HCT116 (cell line): ENCODE results near the gene OR52B2. TPM values are rescaled to one million over a fixed set of nuclear protein-coding genes. Genes with fewer than 3 reads are reported as not detected.

Experiments
- ATAC-seq: fragments of 200-7000 bp; cut with Tn5 transposase; 2 replicates; pipeline ENCODE4 v1.9.1; 2020; ENCODE audit warnings: mild to moderate bottlenecking, moderate library complexity
- BruUV-seq: library from RNA; stranded (reverse); fragments of 400-500 nt; replicated peaks from 2 replicates; lab custom pipeline; 2021; lab: Mats Ljungman, UMichigan
- CTCF ChIA-PET: fragments of 300-600 bp; sonication (Branson Sonifier 250); formaldehyde crosslinking; loops from one replicate; lab custom pipeline; 2021; ENCODE audit warnings: antibody characterized with exemption; lab: Charles Lee
- POLR2A ChIA-PET: fragments of 300-600, 350-600 bp; sonication (Branson Sonifier 250); formaldehyde crosslinking; loops from one replicate; lab custom pipeline; 2021; ENCODE audit warnings: antibody characterized with exemption; lab: Charles Lee
- RAD21 ChIA-PET, 2 experiments: fragments of 300-600 bp; sonication (Branson Sonifier 250); formaldehyde crosslinking; loops; one replicate each; lab custom pipeline; 2023; ENCODE audit warnings: low total read pairs in 2 of 2; ENCODE audit not compliant: uncharacterized antibody in 2 of 2, unreplicated experiment in 2 of 2, low non-redundant PET in 1 of 2; lab: Charles Lee
- DNase-seq: peaks from one replicate; pipeline ENCODE4 v3.0.0-alpha.2; 2010; ENCODE audit warnings: low read depth, low spot score
- H2AFZ ChIP-seq: fragments of 200-600 bp; shearing (Covaris generic), sonication (generic); 2 replicates; pipeline ENCODE4 v1.6.1; 2017; ENCODE audit warnings: low read depth, mixed run types, mixed read lengths, antibody characterized with exemption, low read length; ENCODE audit not compliant: poor library complexity, severe bottlenecking
- H3K27ac ChIP-seq: 2 replicates; pipeline ENCODE4 v1.5.1; 2012; ENCODE audit warnings: low read depth, low read length
- H3K27me3 ChIP-seq: fragments of 200-600 bp; sonication (generic); 2 replicates; pipeline ENCODE4 v1.6.1; 2016; ENCODE audit warnings: mixed run types, low read length, mixed read lengths; ENCODE audit not compliant: insufficient read depth
- H3K36me3 ChIP-seq, 2 experiments: fragments of 200-500 bp in 1 of 2; fragments of 200-600 bp in 1 of 2; sonication (Bioruptor generic) in 1 of 2; sonication (generic) in 1 of 2; 2 replicates each; pipeline versions ENCODE4 v1.5.1 to v1.6.1; 2014 to 2016; ENCODE audit warnings: low read length in 2 of 2, inconsistent platforms in 1 of 2, mixed read lengths in 1 of 2, mixed run types in 1 of 2; ENCODE audit not compliant: insufficient read depth in 2 of 2, control insufficient read depth in 1 of 2
- H3K4me1 ChIP-seq, 2 experiments: fragments of 200-600 bp in 1 of 2; sonication (generic) in 1 of 2; 2 replicates each; pipeline versions ENCODE4 v1.5.1 to v1.6.1; 2012 to 2017; ENCODE audit warnings: low read length in 2 of 2, inconsistent platforms in 1 of 2, mild to moderate bottlenecking in 1 of 2, mixed read lengths in 1 of 2, mixed run types in 1 of 2, moderate library complexity in 1 of 2; ENCODE audit not compliant: insufficient read depth in 2 of 2, control insufficient read depth in 1 of 2
- H3K4me2 ChIP-seq: fragments of 200-600 bp; sonication (generic); 2 replicates; pipeline ENCODE4 v1.6.1; 2017; ENCODE audit warnings: mixed run types, low read length, mixed read lengths
- H3K4me3 ChIP-seq, 2 experiments: fragments of 200-600 bp in 1 of 2; sonication (generic) in 1 of 2; replicated peaks in 1 of 2; 2 replicates each; pipeline ENCODE4 v1.5.1; 2011 to 2016; ENCODE audit warnings: low read length in 2 of 2, control low read depth in 1 of 2, low read depth in 1 of 2, mild to moderate bottlenecking in 1 of 2, mixed read lengths in 1 of 2, mixed run types in 1 of 2
- H3K79me2 ChIP-seq: fragments of 200-600 bp; sonication (generic); 2 replicates; pipeline ENCODE4 v1.6.1; 2017; ENCODE audit warnings: mild to moderate bottlenecking, mixed run types, low read length, moderate library complexity, mixed read lengths; ENCODE audit not compliant: insufficient read depth
- H3K9ac ChIP-seq: fragments of 200-600 bp; sonication (generic); 2 replicates; pipeline ENCODE4 v1.6.1; 2016; ENCODE audit warnings: low read length, mixed read lengths
- H3K9me2 ChIP-seq: fragments of 200-600 bp; sonication (generic), shearing (Covaris generic); 2 replicates; pipeline ENCODE4 v1.6.1; 2017; ENCODE audit warnings: mixed run types, mild to moderate bottlenecking, moderate library complexity; ENCODE audit not compliant: insufficient read depth
- H3K9me3 ChIP-seq, 2 experiments: fragments of 200-500 bp in 1 of 2; fragments of 200-600 bp in 1 of 2; sonication (Bioruptor generic) in 1 of 2; sonication (generic) in 1 of 2; 2 replicates each; pipeline ENCODE4 v1.6.1; 2014 to 2017; ENCODE audit warnings: low read length in 2 of 2, mixed read lengths in 2 of 2, inconsistent platforms in 1 of 2, low read depth in 1 of 2, mild to moderate bottlenecking in 1 of 2, mixed run types in 1 of 2, moderate library complexity in 1 of 2; ENCODE audit not compliant: control insufficient read depth in 1 of 2, insufficient read depth in 1 of 2
- H4K20me1 ChIP-seq: fragments of 200-600 bp; sonication (generic), shearing (Covaris generic); 2 replicates; pipeline ENCODE4 v1.6.1; 2017; ENCODE audit warnings: mixed run types, mild to moderate bottlenecking, moderate library complexity; ENCODE audit not compliant: insufficient read depth
- ATF3 ChIP-seq: IDR thresholded peaks from 2 replicates; pipeline ENCODE4 v1.6.1; 2012
- CBX3 ChIP-seq: IDR thresholded peaks from 2 replicates; pipeline ENCODE4 v1.6.1; 2012; ENCODE audit warnings: low read depth
- EGR1 ChIP-seq: IDR thresholded peaks from 2 replicates; pipeline ENCODE4 v1.6.1; 2012; ENCODE audit warnings: low read depth
- ELF1 ChIP-seq: IDR thresholded peaks from 2 replicates; pipeline ENCODE4 v1.6.1; 2012; ENCODE audit warnings: low read depth, borderline replicate concordance
- EZH2 ChIP-seq: fragments of 200-600 bp; sonication (generic); IDR thresholded peaks from 2 replicates; pipeline ENCODE4 v1.6.1; 2017; ENCODE audit warnings: antibody characterized with exemption, mixed run types
- EZH2phosphoT487 ChIP-seq: fragments of 200-600 bp; IDR thresholded peaks from 2 replicates; pipeline ENCODE4 v1.6.1; 2018; ENCODE audit warnings: antibody characterized with exemption, borderline replicate concordance
- FOSL1 ChIP-seq: IDR thresholded peaks from 2 replicates; pipeline ENCODE4 v1.6.1; 2012; ENCODE audit warnings: low read depth
- POLR2AphosphoS5 ChIP-seq: IDR thresholded peaks from 2 replicates; pipeline ENCODE4 v1.6.1; 2011; ENCODE audit warnings: mild to moderate bottlenecking, low read depth, low read length, moderate library complexity
- RAD21 ChIP-seq: IDR thresholded peaks from 2 replicates; pipeline ENCODE4 v1.6.1; 2012; ENCODE audit warnings: low read depth, mild to moderate bottlenecking
- SIN3A ChIP-seq: IDR thresholded peaks from 2 replicates; pipeline ENCODE4 v1.6.1; 2012; ENCODE audit warnings: low read depth
- SP1 ChIP-seq: IDR thresholded peaks from 2 replicates; pipeline ENCODE4 v1.6.1; 2012; ENCODE audit warnings: low read depth
- SRF ChIP-seq: IDR thresholded peaks from 2 replicates; pipeline ENCODE4 v1.6.1; 2012; ENCODE audit warnings: low read depth
- TCF7L2 ChIP-seq: IDR thresholded peaks from 2 replicates; pipeline ENCODE4 v1.7.0; 2011; ENCODE audit warnings: borderline replicate concordance, inconsistent platforms; ENCODE audit not compliant: insufficient read depth, insufficient read length; ENCODE audit errors: extremely low read depth
- YY1 ChIP-seq: IDR thresholded peaks from 2 replicates; pipeline ENCODE4 v1.6.1; 2011; ENCODE audit warnings: low read length, low read depth, moderate library complexity, mild to moderate bottlenecking; ENCODE audit not compliant: insufficient replicate concordance; ENCODE audit errors: extremely low read depth
- ZFX ChIP-seq: fragments of 450-650 bp; IDR thresholded peaks from 2 replicates; pipeline ENCODE4 v1.6.1; 2017
- ZNF274 ChIP-seq: fragments of 200-500 bp; sonication (Bioruptor generic); IDR thresholded peaks from 2 replicates; pipeline ENCODE4 v1.6.1; 2014; ENCODE audit warnings: mild to moderate bottlenecking, low read depth, low read length, inconsistent platforms
- intact Hi-C: fragments of 100-400 bp; cut with micrococcal nuclease; formaldehyde crosslinking; loops from 2 replicates; pipeline ENCODE4 v1.10.0; 2022
- total RNA-seq: library from RNA; stranded (reverse); gene quantifications from one replicate; pipeline ENCODE4 v1.2.1, GENCODE V29; 2021; ENCODE audit not compliant: unreplicated experiment
- TF ChIP-seq, protein P1 (sequence below): IDR thresholded peaks from 2 replicates; pipeline ENCODE4 v1.6.1; 2012
- TF ChIP-seq, protein P2 (sequence below), 3 experiments: fragments of 200-600 bp in 1 of 3; sonication (generic) in 1 of 3; IDR thresholded peaks in 2 of 3; conservative IDR thresholded peaks in 1 of 3; 2 replicates each; pipeline ENCODE4 v1.5.1; 2012 to 2017; ENCODE audit warnings: low read depth in 2 of 3, low read length in 2 of 3, antibody characterized with exemption in 1 of 3, borderline replicate concordance in 1 of 3, control low read depth in 1 of 3, mild to moderate bottlenecking in 1 of 3, mixed read lengths in 1 of 3, mixed run types in 1 of 3, moderate library complexity in 1 of 3; ENCODE audit not compliant: insufficient read depth in 1 of 3

The OR52B2 gene
- total RNA-seq, 1 experiment from 2014 or later = not detected

DNA sequence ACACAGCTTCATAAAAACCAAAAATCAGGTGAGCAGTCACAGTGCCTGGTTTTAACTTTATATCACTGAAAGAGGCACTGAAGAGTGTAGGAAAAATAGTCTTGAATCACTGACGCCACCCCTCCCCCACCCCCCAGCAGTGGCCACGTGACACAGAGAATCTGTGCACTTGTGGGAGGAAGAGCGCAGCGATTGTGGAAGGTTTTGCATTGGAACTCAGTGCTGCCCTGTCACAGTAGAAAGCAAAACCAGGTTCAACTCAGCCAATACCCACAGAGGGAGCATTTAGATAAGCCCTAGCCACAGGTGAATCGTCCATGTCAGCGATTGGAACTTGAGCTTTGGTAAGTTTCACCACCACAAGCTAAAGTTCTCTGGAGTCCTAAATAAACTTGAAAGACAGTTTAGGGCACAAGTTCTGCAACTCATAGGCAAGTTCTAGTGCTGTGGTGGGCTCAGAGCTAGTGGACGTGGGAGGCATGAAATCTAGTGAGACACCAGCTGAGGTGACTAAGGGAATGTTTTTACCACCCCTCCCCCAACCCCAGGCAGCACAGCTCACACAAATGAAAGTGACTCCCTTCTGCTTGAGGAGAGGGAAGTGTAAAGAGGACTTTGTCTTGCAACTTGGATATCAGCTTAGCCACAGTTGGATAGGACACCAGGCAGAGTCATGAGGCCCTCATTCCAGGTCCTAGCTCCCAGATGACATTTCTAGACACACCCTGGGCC is 13.3 kb downstream of the OR52B2 start (continued):
- TF ChIP-seq ZFX (no peak), TCF7L2 (no peak), POLR2AphosphoS5 (no peak), CBX3 (no peak)
- TF ChIP-seq, protein P1, sequence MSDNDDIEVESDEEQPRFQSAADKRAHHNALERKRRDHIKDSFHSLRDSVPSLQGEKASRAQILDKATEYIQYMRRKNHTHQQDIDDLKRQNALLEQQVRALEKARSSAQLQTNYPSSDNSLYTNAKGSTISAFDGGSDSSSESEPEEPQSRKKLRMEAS = no peak
- TF ChIP-seq, all 23 proteins: peak for 0

GRCh38 chr11:6152126-6152525 is 18.0 kb downstream of the OR52B2 start:
- H2AFZ ChIP-seq = no peak overlapping the region
- no peak overlapping the region for H3K4me2 ChIP-seq
- H3K4me1 ChIP-seq = no peaks in the 10 kb centered on the region
- intact Hi-C loops = no loop called here
- no peak for ATAC-seq
- H3K27me3 ChIP-seq = no peaks in the 10 kb centered on the region; the same call in 1 of the 2 replicates
- no peaks in the 10 kb centered on the region for H3K79me2 ChIP-seq
- H3K4me3 ChIP-seq = no peak overlapping the region
- ChIA-PET CTCF (no interaction called here), RAD21 (no interaction called here), POLR2A (no interaction called here)
- no peaks in the 10 kb centered on the region for H3K9me2 ChIP-seq
- no peak for TF ChIP-seq EZH2
- TF ChIP-seq ATF3 = no peak
- no peaks in the 10 kb centered on the region for H3K9me3 ChIP-seq
- BruUV-seq = no TSS peak
- H3K27ac ChIP-seq = no peak overlapping the region
- H3K9ac ChIP-seq = no peak overlapping the region
- no peaks in the 10 kb centered on the region for H4K20me1 ChIP-seq
- no peaks in the 10 kb centered on the region for H3K36me3 ChIP-seq
- no peak for DNase-seq

DNA sequence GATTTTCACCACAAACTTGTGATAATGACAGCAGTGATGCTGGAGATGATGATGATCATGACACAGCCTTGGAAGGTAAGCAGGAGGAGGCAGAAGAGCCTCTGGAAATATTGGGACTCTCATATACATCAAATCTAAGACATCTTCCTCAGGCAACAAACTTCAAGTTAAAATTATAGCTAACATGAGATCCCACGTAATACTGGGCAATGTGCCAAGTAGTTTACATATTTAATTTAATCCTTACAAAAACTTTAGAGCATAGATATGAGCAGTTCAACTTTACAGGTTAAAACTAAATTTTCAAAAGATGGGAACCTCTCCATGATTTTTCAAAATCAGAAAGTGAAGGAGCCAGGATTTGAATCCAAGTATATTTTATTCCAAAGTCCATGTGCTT is 19.0 kb downstream of the OR52B2 start:
- Histone ChIP-seq H3K4me2 (no peak overlapping the region), H3K27ac (no peak overlapping the region), H3K4me1 (no peaks in the 10 kb centered on the region), H3K9me3 (no peaks in the 10 kb centered on the region), H3K27me3 (no peaks in the 10 kb centered on the region), H3K9me2 (no peaks in the 10 kb centered on the region), H4K20me1 (no peaks in the 10 kb centered on the region), H3K4me3 (no peak overlapping the region), H3K36me3 (no peaks in the 10 kb centered on the region), H3K9ac (no peak overlapping the region), H3K79me2 (no peaks in the 10 kb centered on the region), H2AFZ (no peak overlapping the region)
- TF ChIP-seq EGR1 (no peak), RAD21 (no peak), ELF1 (no peak), ZNF274 (no peak), CBX3 (no peak), FOSL1 (no peak), SRF (no peak), YY1 (no peak), ATF3 (no peak), EZH2phosphoT487 (no peak), SP1 (no peak), SIN3A (no peak)
- TF ChIP-seq, protein P2, sequence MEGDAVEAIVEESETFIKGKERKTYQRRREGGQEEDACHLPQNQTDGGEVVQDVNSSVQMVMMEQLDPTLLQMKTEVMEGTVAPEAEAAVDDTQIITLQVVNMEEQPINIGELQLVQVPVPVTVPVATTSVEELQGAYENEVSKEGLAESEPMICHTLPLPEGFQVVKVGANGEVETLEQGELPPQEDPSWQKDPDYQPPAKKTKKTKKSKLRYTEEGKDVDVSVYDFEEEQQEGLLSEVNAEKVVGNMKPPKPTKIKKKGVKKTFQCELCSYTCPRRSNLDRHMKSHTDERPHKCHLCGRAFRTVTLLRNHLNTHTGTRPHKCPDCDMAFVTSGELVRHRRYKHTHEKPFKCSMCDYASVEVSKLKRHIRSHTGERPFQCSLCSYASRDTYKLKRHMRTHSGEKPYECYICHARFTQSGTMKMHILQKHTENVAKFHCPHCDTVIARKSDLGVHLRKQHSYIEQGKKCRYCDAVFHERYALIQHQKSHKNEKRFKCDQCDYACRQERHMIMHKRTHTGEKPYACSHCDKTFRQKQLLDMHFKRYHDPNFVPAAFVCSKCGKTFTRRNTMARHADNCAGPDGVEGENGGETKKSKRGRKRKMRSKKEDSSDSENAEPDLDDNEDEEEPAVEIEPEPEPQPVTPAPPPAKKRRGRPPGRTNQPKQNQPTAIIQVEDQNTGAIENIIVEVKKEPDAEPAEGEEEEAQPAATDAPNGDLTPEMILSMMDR (IDR thresholded peaks at IDR 0.05 in 2 of 3, conservative IDR thresholded peaks at IDR 0.05 in 1 of 3; ENCODE audit: borderline replicate concordance in 1 of 3, insufficient read depth in 1 of 3, low read depth in 2 of 3, low read length in 2 of 3) = no peak
- no TSS peak for BruUV-seq
- intact Hi-C loops = no loop called here
- ATAC-seq = no peak
- no peak for DNase-seq
- ChIA-PET RAD21 (no interaction called here), POLR2A (no interaction called here), CTCF (no interaction called here)
